NCI-H146 treated with DMSO at 0.1 percent for 48 hours (cell line): ENCODE measurements around the gene ALCAM.
A peak's percentile ranks its signal among the peaks of the same experiment; 100 is the strongest.
"Not testable (repeated sequence)": the region's sequence is repeated elsewhere in the genome, so short reads cannot be mapped to it uniquely, and the experiment has no call there.

Experiments
- DNase-seq: peaks from one replicate; lab custom pipeline; 2025; ENCODE audit not compliant: unreplicated experiment; lab: John Stamatoyannopoulos, UW

ALCAM gene

DNA sequence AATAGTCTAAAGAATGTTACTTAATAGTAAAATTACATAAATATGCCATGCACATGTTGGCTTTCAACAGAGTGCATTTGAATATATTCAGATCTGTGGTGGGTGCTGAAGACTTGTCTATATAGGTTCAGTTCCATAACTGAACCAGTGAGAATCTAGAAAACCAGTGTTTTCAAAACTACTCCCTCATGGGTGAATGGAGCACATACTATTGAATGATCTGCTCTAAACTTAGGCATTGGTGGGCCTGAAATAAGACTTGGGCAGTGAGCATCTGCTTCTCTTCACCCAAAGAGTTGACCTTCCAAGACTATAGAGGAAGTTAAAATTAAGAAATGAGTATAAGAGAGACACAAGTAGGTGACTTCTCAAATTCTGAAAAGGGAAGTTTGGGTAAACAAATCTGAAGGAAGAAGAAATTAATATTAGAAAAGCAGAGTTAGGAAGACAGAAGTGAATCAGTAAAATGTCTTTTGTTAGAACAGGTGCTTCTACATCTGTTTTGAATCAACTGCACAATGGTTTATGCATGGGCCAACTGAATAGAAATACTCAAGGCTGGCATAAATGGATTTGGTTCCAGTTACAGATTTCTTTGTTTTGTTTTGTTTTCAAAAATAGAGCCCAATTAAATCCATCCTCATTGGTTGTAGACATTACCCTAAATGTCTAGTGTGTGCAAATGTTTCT lies 19.3 kb downstream of the ALCAM start:
- DNase-seq: peak; percentile 56

DNA sequence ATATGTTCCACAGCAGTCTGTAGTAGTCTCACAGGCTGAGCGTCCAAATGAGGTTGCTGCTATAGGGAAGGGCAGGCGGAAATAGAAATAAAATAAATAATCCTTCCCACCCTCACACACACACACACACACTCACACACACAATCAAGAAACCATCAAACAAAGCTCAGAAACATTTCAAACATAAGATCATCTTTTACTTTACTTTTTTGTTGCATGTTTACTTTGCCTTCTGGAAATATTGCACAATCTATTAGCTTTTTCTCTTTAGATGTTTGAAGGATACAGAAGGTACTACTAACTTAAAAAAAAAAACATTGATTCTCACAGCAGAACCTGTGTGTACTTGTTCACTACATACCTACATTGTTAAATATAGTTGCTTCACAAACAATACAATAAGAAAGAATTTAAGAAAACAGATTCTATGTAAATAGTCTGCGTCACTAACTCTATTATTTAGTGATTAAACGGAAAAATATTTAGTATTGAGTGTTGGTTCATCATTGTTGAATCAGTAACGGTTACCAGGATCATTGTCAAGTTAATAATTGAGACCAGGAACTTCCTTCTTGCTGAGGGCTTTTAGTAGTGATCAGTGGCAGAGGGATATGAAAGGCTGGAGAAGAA lies 20.5 kb downstream of the ALCAM start:
- no peak for DNase-seq

DNA sequence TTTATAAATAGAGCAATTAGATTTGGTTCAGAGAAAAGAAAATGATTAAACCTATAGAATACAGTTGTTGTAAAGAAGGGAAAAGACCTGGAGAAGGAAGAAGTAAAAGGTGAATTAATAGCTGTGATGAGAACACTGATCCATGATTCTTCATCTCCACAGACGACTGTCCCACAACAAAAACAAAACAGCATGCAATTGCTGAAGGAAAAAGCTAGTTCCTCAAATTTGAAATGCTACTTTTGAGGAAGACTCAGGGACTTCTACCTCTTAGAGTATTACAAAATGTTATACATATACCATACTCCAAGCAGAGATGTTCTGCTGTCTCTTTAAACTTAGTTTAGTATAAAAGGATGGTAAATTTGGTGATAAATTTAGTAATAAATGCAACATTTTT lies 21.5 kb downstream of the ALCAM start:
- no peak for DNase-seq

DNA sequence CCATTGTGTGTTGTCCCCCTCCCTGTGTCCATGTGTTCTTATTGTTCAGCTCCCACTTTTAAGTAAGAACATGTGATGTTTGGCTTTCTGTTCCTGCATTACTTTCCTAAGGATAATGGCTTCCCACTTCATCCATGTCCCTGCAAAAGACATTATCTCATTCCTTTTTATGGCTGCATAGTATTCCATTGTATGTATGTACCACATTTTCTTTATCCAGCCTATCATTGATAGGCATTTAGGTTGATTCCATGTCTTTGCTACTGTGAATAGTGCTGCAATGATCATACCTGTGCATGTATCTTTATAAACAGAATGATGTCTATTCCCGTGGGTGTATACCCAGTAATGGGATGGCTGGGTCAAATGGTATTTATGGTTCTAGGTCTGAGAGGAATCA lies 23.1 kb downstream of the ALCAM start:
- DNase-seq: not testable (repeated sequence)

DNA sequence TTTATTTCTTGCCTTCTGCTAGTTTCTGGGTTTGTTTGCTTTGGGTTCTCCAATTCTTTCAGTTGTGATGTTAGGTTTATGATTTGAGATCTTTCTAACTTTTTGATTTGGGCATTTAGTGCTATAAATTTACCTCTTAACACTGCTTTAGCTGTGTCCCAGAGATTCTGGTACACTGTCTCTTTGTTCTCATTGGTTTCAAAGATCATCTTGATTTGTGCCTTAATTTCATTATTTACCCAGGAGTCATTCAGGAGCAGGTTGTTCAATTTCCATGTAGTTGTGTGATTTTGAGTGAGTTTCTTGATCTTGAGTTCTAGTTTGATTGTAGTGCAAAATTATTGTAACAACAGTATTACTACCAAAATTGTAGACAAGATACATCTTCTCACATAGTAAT lies 25.9 kb downstream of the ALCAM start:
- DNase-seq: not testable (repeated sequence)

GRCh38 chr3:105394177-105394576 lies 27.5 kb downstream of the ALCAM start:
- DNase-seq: no peak

- DNase-seq: no peak
Observed at GRCh38 chr3:105397974-105398373, 31.3 kb downstream of the ALCAM start.

DNA sequence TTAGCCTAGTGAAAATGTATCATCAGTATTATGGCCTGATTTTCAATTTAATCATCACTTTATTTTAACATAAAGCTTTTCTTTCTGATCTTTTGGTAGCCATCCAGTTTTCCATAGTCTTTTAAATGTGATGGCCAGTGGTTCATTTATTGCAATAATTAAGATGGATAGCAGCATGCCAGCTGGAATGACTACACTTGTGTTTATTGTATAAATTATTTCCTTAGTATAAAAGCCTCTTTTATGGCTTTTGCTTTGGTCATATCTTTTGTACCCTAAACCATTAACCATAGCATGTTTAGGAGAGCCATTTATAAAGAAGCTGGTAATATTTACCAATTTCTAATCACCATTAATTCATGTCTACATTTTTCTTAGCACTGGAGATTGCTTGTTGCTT lies 31.7 kb downstream of the ALCAM start:
- peak; percentile 86 for DNase-seq

GRCh38 chr3:105399062-105399461 lies 32.4 kb downstream of the ALCAM start:
- DNase-seq: no peak

DNA sequence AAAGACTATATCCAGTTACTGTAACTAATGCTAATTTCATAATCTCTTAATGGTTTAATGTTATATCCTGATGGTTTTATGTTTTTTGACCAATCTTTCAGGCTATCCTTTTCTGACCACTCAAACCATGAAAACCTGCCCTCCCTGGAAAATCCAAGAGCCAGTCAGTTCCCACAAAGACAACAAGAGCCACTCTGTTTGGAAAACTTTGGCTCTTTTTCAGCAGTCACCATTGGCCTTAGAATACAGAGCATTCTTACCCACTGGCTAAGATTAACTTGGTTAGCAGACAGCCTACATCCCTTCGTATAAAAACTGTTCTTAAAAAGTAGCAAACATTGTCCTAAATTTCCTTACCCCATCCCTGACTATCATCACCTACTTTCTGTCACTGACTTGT lies 32.9 kb downstream of the ALCAM start:
- DNase-seq: no peak

DNA sequence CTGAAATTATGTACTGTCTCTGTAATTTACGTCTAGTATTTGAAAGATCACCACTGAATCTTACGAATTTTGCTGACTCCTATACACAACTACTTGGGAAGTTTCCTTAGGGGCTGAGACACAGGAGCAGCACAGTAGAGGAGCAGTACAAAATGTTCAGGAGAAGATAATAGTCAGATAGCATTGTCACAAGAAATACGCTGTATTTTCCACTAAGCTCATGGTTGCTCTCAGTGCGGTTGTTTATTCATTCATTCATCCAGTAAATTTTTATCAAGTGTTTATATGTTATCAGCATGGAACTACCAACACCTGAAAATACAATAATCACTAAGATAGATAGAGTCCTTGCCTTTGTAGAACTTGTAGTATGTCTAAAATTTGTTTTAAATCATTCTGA lies 34.5 kb downstream of the ALCAM start:
- DNase-seq: no peak

DNA sequence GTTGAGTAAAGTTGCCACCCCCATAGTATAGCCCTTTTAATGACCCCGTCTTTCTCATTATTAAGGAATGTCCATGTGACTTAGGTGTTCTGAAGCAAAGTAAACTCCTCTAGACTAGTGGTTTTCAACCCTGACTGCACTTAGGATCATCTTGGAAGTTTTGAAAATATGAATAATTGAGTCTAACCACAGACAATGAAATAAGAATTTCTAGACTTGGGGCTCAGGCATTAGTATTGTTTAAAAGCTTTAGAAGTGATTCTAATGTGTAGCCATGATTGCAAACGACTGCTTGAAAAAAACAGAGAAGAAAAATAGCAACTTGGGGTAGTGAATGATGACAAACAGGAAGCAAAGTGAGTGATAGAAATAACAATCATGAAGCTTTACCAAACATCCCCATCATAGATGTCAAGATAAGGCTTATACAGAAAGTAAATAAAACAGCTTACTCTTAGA lies 35.0 kb downstream of the ALCAM start:
- DNase-seq: no peak

- no peak for DNase-seq
Observed at GRCh38 chr3:105402287-105402801, 35.6 kb downstream of the ALCAM start.

- not testable (repeated sequence) for DNase-seq
Observed at GRCh38 chr3:105403034-105403433, 36.3 kb downstream of the ALCAM start.

GRCh38 chr3:105406268-105406667 lies 39.6 kb downstream of the ALCAM start:
- DNase-seq: no peak

DNA sequence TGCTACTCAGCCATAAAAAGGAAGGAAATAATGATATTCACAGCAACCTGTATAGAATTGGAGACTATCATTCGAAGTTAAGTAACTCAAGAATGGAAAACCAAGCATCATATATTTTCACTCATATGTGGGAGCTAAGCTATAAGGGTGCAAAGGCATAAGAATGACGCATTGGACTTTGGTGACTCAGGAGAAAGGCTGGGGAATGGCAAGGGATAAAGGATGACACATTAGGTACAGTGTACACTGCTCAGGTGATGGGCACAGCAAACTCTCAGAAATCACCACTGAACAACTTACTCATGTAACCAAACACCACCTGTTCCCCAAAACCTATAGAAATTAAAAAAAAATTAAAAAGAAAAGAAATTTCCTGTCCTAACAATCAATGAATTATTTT lies 42.7 kb downstream of the ALCAM start:
- no peak for DNase-seq

GRCh38 chr3:105413343-105413887 lies 46.7 kb downstream of the ALCAM start:
- no peak for DNase-seq

DNA sequence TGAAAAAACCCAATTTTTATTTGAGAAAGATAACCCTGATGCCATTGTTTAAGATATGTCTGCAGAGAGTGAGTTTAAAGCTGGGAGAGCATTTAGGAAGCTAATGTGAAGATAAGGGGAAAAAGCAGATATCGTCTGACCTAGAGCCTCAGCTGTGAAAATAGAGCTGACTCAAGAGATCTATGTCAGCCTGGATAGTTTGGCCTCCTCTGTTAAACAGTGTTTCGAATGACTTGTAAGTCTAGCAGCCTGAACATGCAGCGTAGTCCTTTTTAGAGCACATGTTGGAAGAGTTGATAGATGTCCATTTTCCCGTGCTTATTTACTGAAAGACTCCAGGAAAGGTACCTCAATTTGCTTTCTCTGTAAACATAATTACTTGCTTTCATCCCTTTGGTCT lies 48.1 kb downstream of the ALCAM start:
- no peak for DNase-seq

GRCh38 chr3:105415951-105416350 lies 49.2 kb downstream of the ALCAM start:
- no peak for DNase-seq

DNA sequence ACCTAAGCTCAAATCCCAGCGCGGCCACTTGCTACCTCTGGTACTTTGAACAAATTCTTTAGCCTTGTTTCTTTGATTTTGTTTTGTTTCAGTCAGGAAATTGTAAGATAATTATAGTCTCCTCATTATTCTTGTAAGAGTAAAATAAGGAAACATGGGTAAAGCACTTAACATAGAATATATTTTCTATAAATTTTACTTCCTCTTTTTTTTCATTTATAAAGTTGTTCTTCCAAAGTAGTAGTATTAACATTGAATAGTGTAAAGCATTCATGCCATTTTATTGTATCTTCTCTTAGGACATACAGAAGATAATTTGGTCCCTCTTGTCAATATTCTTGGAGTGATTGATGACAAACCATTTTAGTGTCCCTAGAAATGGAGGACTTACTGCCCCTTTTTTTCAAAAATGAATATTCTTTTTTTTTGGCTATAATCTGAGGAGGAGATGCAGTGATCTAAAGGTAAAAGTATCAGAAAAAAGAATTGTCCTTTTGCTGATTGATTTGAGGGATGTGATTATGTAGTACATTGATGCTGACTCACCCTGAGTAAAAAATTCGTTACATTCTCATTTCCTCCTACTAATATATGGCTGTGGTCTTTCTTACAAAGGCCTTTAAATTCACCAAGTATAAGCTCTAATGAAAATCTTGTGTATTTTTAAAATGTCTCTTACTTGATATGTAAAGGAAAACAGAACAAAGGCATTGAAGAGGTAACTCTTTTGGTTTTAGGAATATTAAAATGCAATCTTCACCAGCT lies 51.0 kb downstream of the ALCAM start:
- no peak for DNase-seq

- no peak for DNase-seq
Observed at GRCh38 chr3:105422645-105423044, 55.9 kb downstream of the ALCAM start.

DNA sequence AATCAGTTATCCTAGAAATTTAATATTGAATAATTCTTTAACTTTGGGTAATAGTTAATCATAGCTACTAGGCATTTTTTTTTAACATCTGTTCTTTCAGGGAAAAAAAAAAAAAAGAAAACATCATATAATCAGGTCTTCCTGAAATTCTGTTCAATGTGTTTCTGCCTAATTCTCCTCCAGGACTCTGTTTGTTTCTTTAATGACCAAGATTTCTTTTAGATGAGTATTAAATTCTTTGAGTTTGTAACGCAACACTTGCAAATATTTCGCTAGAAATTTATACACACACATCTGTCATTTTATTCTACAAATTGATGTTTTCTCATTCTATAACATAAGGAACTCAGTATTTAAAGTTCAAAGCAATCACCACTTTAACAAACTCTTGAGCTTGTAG lies 56.7 kb downstream of the ALCAM start:
- no peak for DNase-seq
